T-helper 1 cell treated with Interleukin-12 subunit alpha and Interleukin-12 subunit beta and Interleukin-4 antibody, amounts not matched to agents 30 ng/mL and 1 ng/mL, for 36 hours (primary cell): ENCODE results near the gene ARHGEF40. TPM values are rescaled to one million over a fixed set of nuclear protein-coding genes. Genes with fewer than 3 reads are reported as not detected.

Source experiments
- intact Hi-C: fragments of 100-400 bp; cut with micrococcal nuclease; formaldehyde crosslinking; loops from one replicate; pipeline ENCODE4 v1.15.1; 2024
- total RNA-seq: library from RNA; stranded (reverse); gene quantifications from 2 replicates; pipeline ENCODE4 v1.2.3, GENCODE V29; 2022

Gene ARHGEF40
- total RNA-seq, 1 donor from 2014 or later = not detected

DNA sequence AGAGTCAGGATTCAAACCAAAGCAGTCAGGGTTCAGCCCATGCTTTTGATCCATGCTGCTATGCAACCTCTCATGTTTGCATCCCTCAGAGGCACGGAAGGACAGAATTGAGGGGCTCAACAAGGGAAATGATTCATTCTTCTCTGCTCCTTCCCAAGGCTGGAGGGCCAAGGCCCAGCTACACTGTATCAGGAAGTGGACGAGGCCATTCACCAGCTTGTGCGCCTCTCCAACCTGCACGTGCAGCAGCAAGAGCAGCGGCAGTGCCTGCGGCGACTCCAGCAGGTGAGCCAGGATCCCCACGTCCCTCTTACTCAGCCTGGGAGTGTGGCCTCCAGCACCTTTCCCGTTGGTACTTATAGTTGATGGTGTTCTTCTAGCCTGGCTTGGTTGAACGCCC, 8.6 kb downstream of the ARHGEF40 start:
- intact Hi-C loops = no loop called here

DNA sequence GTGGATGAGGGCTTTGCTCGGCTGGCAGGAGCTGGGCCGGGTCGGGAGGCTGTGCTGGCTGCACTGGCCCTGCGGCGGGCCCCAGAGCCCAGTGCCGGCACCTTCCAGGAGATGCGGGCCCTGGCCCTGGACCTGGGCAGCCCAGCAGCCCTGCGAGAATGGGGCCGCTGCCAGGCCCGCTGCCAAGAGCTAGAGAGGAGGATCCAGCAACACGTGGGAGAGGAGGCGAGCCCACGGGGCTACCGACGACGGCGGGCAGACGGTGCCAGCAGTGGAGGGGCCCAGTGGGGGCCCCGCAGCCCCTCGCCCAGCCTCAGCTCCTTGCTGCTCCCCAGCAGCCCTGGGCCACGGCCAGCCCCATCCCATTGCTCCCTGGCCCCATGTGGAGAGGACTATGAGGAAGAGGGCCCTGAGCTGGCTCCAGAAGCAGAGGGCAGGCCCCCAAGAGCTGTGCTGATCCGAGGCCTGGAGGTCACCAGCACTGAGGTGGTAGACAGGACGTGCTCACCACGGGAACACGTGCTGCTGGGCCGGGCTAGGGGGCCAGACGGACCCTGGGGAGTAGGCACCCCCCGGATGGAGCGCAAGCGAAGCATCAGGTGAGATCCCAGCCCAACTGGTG, 11.5 kb downstream of the ARHGEF40 start:
- intact Hi-C loops = no loop called here

DNA sequence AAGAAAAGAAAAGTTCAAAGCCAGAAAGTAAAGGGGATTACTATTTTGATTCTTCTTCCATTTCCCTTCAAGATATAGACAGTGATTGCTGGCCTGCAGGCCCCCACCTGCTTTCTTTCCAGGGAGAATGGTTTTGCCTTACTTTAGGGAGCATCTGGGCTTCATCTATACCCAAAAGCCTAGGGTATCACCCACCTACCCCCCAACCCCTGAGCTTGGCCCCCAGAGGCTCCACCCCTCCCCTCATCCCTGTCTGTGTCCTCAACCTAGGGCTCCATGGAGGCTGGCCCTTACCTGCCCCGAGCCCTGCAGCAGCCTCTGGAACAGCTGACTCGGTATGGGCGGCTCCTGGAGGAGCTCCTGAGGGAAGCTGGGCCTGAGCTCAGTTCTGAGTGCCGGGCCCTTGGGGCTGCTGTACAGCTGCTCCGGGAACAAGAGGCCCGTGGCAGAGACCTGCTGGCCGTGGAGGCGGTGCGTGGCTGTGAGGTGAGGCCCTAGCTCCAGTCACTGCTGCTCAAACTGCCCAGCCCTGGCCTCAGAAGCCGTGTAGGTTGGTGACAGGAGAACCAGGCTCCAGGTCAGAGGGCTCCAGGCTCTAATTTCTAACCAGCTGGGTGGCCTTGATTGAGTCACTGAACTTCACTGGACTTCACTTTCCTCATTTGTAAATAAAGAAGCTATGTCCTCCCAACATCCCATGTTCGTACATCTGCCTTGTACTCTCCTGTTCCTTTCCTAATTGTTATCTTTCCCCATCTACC, 13.6 kb downstream of the ARHGEF40 start:
- intact Hi-C loops = no loop called here

DNA sequence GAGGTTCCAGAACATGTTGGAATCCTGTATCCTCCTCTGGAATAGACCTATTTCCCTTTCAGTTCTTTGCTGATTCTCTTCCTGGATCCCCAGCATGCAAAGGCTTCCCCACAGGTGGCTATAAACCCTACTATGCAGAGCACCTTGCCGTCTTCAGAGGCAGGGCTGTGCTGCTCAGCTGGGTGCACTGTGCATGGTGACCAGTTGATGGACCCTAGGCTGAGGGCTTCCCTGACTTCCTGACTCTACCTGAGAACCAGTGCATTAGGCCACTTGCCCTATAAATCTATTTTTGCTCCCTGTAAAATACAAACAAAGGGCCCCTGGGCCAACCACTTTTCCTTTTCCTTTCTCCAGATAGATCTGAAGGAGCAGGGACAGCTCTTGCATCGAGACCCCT, 14.3 kb downstream of the ARHGEF40 start:
- intact Hi-C loops = no loop called here

DNA sequence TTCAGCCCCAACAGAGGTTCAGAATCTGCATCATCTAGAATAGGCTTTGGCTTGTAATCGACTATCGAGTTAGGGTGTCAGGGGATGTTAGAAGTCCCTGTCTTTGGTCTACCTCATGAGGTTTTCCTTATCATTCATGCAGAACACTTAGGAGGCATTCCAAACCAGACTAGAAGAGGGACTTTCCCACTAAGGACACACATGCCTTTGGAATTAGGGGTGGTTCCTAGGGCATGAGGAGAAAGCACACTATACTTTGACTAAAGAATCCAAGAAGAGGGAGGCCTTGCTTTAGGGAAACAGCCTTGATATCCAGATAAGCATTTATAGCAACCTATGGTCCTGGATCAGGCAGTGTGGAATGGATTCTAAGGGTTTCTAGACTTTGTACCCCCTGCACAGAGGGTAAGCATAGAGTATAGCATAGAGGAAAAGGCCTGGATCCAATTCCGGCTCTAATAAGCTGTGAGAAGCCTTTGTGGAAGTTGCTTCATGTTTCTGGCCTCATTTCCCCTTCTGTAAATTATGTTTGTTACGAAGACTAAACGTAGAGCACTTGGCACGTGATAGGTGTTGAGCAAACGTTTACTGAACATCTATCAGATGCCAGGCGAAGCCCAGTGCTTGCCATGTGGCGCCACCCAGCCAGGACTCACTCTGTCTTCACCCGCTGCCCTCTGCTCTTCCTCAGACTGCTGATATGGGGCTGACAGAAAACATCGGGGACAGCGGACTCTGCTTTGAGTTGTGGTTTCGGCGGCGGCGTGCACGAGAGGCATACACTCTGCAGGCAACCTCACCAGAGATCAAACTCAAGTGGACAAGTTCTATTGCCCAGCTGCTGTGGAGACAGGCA, 15.1 kb downstream of the ARHGEF40 start:
- intact Hi-C loops = loop anchor here (5.0 kb wide), 1 partner anchor 403 kb away; the partner anchor contains the start of gene RNASE4

DNA sequence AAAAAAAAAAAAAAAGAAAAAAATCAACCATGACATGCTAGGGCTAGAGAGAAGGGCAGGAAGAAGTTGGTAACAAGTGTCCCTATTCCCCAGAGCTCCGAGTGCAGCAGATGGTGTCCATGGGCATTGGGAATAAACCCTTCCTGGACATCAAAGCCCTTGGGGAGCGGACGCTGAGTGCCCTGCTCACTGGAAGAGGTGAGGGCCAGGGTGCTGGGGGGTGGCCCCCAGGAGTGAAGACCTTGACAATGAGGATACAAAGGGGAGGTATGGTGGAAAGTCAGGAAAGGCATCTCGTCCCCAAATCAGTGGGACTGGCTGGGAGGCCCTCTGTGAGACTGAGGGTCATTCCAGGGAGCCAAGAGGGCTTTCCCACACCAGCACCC, 16.8 kb downstream of the ARHGEF40 start:
- intact Hi-C loops = loop anchor here (1.0 to 5.0 kb wide), 5 partner anchors 16 to 626 kb away; partner anchors contain the start of genes NDRG2, PIP4P1 and RNASE4

DNA sequence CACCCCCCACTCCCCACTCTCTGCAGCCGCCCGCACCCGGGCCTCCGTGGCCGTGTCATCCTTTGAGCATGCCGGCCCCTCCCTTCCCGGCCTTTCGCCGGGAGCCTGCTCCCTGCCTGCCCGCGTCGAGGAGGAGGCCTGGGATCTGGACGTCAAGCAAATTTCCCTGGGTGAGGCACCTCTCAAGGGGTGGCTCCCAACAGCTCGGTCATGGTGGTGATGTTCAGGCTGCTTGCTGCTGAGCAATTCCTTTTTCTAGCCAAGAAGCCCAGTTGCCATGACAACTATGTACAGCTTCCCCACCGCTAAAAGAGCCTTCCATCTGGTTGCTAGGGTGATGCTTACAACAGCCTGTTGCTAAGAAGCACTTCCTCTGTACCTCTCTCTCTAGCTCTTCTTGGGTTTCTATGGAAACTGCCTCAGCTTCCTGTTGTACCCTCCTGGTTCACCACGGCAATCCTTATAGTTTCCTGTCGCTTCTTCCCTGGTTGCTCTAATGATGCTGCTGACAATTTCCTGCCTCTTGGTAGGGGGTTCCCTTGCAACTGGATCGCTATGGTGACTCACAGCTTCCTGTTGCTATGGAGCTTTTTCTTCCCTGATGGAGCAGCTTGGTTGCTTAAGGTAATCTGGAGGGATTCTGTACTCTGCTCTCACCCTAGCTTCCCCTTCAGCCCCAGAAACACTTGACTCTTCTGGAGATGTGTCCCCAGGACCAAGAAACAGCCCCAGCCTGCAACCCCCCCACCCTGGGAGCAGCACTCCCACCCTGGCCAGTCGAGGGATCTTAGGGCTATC, 17.4 kb downstream of the ARHGEF40 start:
- intact Hi-C loops = loop anchor here (1.0 to 5.0 kb wide), 5 partner anchors 16 to 626 kb away; partner anchors contain the start of genes NDRG2, PIP4P1 and RNASE4

DNA sequence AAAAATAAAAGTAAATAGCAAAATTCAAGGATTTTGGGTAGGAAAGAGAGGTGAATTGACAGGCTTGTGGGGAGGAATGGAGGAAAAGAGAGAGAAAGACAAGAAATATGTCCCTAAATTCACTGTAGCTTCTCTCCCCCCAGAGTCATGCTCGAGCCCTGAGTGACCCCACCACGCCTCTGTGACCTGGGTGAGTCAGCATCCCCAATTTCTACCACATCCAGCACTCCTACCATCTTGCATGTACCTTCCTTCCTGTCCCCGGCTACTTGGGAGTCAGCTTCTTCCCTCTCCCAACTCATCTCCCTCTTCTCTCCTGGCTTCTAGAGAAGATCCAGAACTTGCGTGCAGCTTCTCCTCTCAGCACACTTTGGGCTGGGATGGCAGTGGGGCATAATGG, 18.6 kb downstream of the ARHGEF40 start:
- intact Hi-C loops = loop anchor here (5.0 kb wide), 1 partner anchor 406 kb away; the partner anchor contains the start of gene RNASE4

DNA sequence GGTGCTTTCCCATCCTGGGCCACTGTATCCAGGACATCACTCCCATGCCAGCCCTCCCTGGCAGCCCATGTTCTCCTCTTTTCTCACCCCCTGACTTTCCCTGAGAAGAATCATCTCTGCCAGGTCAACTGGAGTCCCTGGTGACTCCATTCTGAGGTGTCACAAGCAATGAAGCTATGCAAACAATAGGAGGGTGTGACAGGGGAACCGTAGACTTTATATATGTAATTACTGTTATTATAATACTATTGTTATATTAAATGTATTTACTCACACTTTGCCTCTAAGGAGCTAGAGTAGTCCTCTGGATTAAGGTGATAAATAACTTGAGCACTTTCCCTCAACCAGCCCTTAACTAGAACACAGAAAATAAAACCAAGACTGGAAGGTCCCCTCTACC, 19.2 kb downstream of the ARHGEF40 start:
- intact Hi-C loops = loop anchor here (5.0 kb wide), 1 partner anchor 407 kb away; the partner anchor contains the start of gene RNASE4

DNA sequence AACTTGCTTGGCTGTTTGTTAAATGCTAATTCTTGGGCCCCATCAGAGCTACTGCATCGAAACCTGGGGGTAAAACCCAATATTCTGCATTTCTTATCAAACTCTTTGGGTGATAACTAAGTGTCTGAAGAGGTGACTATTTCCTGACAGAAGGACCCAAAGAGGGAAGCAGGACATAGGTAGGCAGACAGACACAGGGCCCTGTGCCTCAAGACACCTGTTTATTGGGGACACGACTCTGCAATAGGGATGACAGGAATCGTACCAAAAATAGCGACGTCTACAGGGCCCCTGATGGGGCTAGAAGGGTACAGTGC, 19.7 kb downstream of the ARHGEF40 start:
- intact Hi-C loops = loop anchor here (5.0 kb wide), 1 partner anchor 408 kb away; the partner anchor contains the start of gene RNASE4

DNA sequence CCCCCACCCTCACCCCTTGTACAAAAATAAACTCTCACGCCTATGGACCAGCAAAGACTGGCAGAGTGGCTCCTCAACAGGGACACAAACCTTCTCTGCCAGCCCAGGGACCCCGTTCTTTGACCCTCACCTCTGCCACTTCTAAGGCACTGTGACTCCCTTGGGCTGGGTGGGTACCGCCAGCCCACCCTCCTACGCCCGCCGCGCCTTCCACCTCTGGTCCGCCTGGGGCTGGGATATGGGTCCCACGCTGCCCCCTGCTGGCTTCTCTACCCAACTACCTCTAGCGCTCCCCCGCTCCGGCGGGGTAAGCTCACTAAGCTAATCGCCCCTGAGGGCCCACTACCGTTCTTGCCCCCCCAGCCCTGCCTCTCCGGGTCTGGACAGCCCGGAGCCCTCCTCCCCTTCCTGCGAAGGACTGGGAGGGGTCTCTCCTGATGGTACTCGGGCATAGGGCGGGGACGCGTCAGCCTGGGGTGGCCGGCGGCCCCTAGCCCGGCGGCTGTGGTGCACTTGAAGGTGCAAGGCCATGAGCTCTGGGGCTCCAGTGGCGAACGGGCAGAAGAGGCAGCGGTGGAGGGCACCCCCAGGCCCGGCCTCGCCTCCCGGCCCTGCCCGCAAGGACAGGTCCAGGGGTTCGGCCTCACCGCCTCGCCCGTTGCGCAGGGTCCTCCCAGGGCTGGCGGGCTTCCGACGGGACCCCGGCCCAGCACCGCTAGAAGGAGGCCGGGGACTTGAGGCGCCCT, 20.3 kb downstream of the ARHGEF40 start:
- intact Hi-C loops = no loop called here

DNA sequence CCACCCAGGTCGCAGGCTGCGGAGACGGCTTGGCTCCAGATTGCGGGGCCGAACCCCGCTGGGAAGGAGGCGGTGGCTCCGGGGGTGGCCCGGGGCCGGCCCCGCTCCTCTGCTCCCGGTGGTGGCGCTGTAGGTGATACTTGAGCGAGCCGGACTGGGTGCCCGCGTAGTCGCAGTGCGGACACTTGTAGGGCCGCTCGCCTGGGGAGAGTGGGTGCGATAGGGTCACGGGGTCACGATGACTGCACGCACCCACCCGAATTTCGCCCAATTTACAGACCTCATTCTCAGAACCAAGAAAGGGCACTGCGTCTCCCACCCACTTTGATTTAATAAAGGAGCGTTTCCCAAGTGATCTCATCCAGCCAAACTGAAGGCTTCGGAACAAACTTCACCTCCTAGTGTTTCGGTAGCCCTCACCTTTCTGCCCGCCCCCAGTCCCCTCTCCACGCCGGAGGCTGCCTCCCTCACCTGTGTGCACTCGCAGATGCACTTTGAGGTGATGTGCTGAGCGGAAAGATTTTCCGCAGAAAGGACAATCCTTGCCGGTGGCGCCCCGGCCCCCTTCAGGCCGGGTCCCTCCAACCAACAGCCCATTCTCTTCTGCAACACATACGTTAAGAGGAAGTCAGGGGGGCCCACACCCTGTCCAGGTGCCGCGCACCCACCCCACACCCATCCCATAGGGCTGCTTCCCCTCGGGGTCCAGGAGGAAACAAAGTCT, 21.0 kb downstream of the ARHGEF40 start:
- intact Hi-C loops = no loop called here

DNA sequence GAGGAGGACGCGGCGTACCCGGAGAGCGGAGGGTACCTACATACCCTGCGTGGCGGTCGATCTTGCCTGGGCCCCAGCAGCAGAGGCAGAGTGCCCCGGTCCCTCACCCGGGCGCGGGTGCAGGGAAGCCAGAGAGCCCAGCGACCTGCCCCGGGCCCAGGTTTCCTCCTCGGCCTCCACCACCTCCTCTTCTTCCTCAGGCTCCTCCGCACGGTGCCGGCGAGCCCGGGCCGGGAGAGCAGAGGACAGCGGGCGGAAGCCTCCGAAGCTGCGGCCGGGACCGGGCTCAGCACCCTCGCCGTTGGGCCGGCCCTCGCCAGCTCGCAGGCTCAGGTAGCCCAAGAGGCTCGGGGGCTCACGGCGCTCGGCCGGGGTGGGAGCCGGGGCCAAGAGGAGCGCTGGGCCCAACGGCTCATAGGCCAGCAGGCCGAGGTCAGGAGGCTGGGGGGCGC, 21.7 kb downstream of the ARHGEF40 start:
- intact Hi-C loops = loop anchor here (1.0 kb wide), 3 partner anchors 12 to 78 kb away; no protein-coding TSS in a partner anchor

DNA sequence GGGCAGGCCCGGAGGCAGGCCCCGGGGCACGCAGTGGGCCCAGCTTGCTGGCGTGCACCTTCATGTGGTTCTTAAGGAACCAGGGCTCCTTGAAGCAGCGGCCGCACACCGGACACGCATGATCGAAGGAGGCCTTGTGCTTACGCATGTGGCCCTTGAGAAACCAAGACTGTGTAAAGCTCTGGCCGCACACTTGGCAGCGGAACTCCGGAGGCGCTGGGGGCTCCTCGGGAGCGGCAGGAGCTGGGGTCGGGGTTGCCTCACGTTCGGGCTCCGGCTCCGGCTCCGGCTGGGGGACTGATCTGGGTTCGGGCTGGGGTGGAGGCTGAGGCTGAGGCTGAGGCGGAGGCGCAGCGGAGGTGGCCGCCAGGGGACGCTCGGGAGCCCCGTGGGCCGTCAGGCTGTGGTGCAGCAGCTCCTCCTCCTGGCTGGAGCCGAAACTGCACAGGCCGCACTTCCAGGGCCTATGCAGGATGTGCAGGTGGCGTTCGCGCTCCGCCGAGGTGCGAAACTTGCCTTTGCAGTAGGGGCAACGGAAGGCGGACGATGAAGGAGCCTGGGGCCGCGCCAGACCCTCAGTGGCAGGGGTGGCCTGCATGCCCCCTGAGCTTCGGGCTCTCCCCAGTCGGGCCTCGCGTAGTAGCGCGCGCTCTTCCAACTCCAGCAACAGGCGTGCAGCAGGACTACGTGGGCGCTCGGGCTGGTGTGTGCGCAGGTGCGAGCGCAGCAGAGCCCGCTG, 22.3 kb downstream of the ARHGEF40 start:
- intact Hi-C loops = loop anchor here (1.0 kb wide), 3 partner anchors 12 to 78 kb away; no protein-coding TSS in a partner anchor

DNA sequence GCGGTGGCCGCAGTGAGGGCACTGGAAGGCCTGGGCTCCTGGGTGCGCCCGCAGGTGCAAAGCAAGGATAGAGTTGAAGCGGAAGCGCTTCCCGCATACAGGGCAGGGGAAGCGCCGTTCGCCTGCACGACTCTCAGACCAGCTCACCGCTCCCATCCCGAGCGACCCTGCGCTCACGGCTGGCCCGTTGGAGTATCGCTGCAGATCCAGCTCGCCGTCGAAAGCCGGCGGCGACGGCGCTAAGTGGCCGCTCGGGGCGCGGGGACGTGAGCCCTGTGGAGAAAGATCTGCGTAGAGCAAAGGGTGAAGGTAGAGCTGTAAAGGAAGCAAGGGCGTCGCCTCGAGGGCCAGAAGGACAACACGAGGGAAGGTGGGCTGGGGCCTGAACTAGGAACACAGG, 22.9 kb downstream of the ARHGEF40 start:
- intact Hi-C loops = no loop called here

DNA sequence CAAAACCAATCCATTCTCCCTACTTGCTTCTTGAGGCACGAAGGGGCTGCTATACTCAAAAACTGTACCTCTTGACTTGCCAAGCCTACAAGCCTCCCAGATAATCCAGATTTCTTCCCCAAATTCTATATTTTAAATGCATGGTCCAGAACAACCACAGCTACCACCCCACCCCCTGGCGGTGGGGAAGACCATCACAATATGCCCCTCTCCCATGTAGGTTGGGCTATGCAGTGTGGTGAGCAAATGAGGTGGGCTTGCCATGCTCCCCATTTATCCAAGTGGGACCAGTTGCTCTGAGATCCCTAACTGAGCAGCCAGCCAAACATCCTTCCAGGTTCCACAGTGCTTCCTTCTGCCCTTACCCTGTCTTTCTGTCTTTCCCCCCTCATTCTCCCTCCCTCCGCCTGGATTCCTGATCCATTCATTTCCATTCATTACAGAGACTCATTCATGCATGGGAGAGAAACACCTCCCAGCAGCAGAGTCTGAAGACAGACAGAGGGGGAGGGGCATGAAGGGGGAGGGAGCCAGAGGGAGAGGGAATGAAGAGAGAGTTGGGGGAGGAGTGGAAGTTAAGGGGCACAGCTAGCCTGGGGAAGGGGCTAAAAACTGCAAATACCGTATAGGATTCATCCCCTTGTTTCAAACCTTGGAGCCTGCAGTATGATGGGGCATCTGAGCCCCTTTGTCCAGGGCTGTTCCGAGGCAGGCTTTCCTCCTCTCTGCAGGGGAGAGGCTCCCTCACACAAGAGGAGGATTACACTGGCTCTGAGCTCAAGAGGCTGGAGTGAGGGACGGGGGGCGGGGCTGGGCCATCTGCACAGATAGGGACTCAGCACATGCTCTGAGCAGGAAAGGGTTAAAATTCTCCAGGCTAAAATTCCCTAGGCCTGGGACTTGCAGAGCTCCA, 23.9 kb downstream of the ARHGEF40 start:
- intact Hi-C loops = no loop called here

DNA sequence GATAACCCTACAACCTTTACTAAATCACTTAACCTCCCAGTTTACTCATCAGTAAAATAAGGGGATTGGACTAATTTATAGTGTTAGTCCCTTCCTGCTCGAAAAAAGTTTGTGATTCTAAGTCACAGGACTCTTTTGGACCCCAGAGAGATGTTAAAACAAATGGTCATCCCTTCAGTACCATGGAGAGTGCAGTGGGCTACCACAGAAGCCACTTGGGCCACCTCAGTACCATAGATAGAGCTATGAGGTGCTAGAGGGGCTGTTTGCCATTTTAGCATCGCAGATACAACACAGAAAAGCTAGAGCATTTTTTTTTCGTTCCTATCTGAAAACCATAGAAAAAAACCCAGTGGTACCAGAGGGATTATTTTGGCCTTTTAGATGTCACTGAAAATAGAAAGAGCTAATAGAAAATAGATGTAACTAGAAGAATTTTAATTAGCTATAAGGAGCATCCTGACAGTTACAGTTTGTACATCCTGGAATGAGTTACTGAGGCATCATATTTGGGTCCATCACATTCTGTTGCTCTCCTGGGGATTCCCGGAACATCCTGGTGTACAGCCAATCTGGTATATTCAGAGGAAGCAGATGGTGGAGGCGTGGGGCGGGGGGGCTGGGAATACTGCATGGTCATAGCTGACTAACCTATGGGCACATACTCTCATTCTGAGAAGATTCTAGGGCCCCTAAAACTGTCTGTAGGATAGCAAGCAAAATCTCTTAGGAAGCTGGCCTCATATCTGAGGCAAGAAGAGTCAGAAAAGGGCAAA, 25.5 kb downstream of the ARHGEF40 start:
- intact Hi-C loops = no loop called here
